Esophagus muscularis mucosa (tissue), 3 donors: ENCODE results near the gene RIMS1.

ENCODE experiments used
- POLR2A ChIP-seq: fragments of 450-650 bp; IDR thresholded peaks from one replicate; pipeline ENCODE4 v1.6.1; 2017; ENCODE audit warnings: antibody characterized with exemption, moderate library complexity, mild to moderate bottlenecking, low read depth
- TF ChIP-seq, protein P1 (sequence below), 3 experiments: fragments of 200-600 bp in 2 of 3; fragments of 450-650 bp in 1 of 3; sonication (generic) in 2 of 3; IDR thresholded peaks; one replicate each; pipeline ENCODE4 v1.5.1; 2017 to 2019; ENCODE audit warnings: antibody characterized with exemption in 3 of 3, mild to moderate bottlenecking in 2 of 3, moderate library complexity in 1 of 3

DNA sequence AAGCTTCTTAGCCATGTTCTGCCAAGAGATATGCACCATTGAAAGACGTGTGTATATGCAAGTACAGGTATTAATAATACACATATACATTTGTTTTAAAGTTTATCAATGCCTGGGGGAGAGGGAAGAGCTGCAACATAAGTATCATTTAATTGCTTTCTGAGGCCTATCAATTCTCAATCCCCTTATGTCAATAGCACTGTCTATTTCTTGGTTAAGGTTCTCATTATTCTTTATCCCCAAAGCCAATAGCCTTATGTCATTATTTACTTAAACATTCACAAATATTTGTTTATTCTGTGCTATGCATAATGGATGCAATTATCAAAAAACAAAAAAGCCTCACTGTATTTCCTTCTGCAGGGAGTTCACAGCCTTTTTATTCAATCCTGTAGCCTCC lies 385.2 kb downstream of the RIMS1 start:
- no peak for TF ChIP-seq POLR2A
- TF ChIP-seq, protein P1, sequence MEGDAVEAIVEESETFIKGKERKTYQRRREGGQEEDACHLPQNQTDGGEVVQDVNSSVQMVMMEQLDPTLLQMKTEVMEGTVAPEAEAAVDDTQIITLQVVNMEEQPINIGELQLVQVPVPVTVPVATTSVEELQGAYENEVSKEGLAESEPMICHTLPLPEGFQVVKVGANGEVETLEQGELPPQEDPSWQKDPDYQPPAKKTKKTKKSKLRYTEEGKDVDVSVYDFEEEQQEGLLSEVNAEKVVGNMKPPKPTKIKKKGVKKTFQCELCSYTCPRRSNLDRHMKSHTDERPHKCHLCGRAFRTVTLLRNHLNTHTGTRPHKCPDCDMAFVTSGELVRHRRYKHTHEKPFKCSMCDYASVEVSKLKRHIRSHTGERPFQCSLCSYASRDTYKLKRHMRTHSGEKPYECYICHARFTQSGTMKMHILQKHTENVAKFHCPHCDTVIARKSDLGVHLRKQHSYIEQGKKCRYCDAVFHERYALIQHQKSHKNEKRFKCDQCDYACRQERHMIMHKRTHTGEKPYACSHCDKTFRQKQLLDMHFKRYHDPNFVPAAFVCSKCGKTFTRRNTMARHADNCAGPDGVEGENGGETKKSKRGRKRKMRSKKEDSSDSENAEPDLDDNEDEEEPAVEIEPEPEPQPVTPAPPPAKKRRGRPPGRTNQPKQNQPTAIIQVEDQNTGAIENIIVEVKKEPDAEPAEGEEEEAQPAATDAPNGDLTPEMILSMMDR (IDR thresholded peaks at IDR 0.05), result no peak
